SU-DHL-6 (cell line): ENCODE results near the gene TESMIN.

Experiments used
- EZH2phosphoT487 ChIP-seq: fragments of 200-600 bp; sonication (generic), shearing (Covaris generic); conservative IDR thresholded peaks from 2 replicates; pipeline ENCODE4 v1.6.1; 2018; ENCODE audit warnings: mild to moderate bottlenecking, antibody characterized with exemption, low read length, moderate library complexity, mixed read lengths
- TF ChIP-seq, protein P1 (sequence below): fragments of 200-600 bp; sonication (generic); IDR thresholded peaks from one replicate; pipeline ENCODE4 v1.5.1; 2017; ENCODE audit warnings: antibody characterized with exemption, mild to moderate bottlenecking, low read length, moderate library complexity; ENCODE audit not compliant: insufficient read depth, poor library complexity, severe bottlenecking

DNA sequence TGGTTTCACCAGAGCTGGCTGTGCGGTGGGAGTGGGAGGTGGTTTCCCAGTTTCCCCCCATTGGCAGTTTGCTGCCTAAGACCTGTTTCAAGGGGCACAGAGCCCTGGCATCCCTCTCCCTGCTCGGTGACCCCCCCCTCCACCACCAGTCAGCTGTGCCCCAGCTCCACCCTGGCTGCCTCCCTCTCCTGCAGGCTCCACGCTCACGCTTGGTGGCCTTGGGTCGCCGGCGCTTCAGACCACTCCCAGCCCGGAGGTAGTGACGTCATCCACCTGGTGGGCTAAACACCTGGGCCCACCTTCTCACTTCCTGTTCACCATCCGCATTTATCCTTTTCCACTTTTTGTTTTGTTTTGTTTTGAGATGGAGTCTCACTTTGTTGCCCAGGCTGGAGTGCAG lies 59.2 kb downstream of the TESMIN start:
- no peak for TF ChIP-seq EZH2phosphoT487
- TF ChIP-seq, protein P1, sequence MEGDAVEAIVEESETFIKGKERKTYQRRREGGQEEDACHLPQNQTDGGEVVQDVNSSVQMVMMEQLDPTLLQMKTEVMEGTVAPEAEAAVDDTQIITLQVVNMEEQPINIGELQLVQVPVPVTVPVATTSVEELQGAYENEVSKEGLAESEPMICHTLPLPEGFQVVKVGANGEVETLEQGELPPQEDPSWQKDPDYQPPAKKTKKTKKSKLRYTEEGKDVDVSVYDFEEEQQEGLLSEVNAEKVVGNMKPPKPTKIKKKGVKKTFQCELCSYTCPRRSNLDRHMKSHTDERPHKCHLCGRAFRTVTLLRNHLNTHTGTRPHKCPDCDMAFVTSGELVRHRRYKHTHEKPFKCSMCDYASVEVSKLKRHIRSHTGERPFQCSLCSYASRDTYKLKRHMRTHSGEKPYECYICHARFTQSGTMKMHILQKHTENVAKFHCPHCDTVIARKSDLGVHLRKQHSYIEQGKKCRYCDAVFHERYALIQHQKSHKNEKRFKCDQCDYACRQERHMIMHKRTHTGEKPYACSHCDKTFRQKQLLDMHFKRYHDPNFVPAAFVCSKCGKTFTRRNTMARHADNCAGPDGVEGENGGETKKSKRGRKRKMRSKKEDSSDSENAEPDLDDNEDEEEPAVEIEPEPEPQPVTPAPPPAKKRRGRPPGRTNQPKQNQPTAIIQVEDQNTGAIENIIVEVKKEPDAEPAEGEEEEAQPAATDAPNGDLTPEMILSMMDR, result no peak
